Colonic mucosa (tissue), 4 donors: Measurements from ENCODE around the gene ALPG. TPM values are rescaled to one million over a fixed set of nuclear protein-coding genes. Genes with fewer than 3 reads are reported as not detected.
"Not testable (repeated sequence)": the region's sequence is repeated elsewhere in the genome, so short reads cannot be mapped to it uniquely, and the experiment has no call there.

ENCODE experiments used
- DNase-seq: peaks from one replicate; pipeline ENCODE4 v3.0.0-alpha.2; 2020
- H3K27ac ChIP-seq: fragments of 200-600 bp; one replicate; pipeline ENCODE4 v1.8.0; 2021
- H3K27me3 ChIP-seq: fragments of 200-600 bp; one replicate; pipeline ENCODE4 v1.8.0; 2021
- H3K36me3 ChIP-seq: fragments of 200-600 bp; one replicate; pipeline ENCODE4 v1.8.0; 2021
- H3K4me1 ChIP-seq: fragments of 200-600 bp; one replicate; pipeline ENCODE4 v1.8.0; 2021; ENCODE audit warnings: mild to moderate bottlenecking
- H3K4me3 ChIP-seq: fragments of 200-600 bp; one replicate; pipeline ENCODE4 v1.8.0; 2021
- H3K9ac ChIP-seq, 2 donors: one replicate each; pipeline ENCODE4 v1.7.0; 2013; ENCODE audit warnings: control low read depth in 2 of 2, low read depth in 2 of 2, low read length in 2 of 2
- H3K9me3 ChIP-seq: fragments of 200-600 bp; one replicate; pipeline ENCODE4 v1.8.0; 2021
- CTCF ChIP-seq: fragments of 200-600 bp; IDR thresholded peaks from one replicate; pipeline ENCODE4 v1.8.0; 2022; ENCODE audit warnings: antibody characterized with exemption, mild to moderate bottlenecking
- intact Hi-C: fragments of 100-400 bp; cut with DNase I; formaldehyde crosslinking; loops from one replicate; pipeline ENCODE4 v1.14.1; 2022
- total RNA-seq, 2 donors: library from RNA; stranded (reverse); fragmentation: NEBNext Ultra II Directional in 1 of 2; extraction: Animal tissue kit (Norgen Biotek cat#: 25700) in 1 of 2; gene quantifications; one replicate each; pipeline ENCODE4 v1.2.1, GENCODE V29; 2021
- donor health status: healthy.
- donor health status: DM: no; HTN: no; CAD: no.
- donor health status: DM: no; HTN: no; CAD: no.

ALPG gene
- total RNA-seq, result 1 to 10 TPM; 1.7 to 3.3 TPM

- no peaks in the 10 kb centered on the region for H3K9me3 ChIP-seq
- no peak within 1 kb of the TSS for H3K27ac ChIP-seq
- no peaks in the 10 kb centered on the region for H3K27me3 ChIP-seq
- no peaks in the 10 kb centered on the region for H3K36me3 ChIP-seq
- no peak within 1 kb of the TSS for H3K4me3 ChIP-seq
- DNase-seq, result peak; percentile 40
- intact Hi-C loops, result no loop called here
- no peak within 1 kb of the TSS for H3K9ac ChIP-seq
- H3K4me1 ChIP-seq, result no peaks in the 10 kb centered on the region
- TF ChIP-seq CTCF, result no peak
Measured at GRCh38 chr2:232406556-232407310, at the start of gene ALPG. TSS of gene ALPG (plus strand) at chr2:232406844. CDS start at chr2:232406895, 51 bp downstream.

DNA sequence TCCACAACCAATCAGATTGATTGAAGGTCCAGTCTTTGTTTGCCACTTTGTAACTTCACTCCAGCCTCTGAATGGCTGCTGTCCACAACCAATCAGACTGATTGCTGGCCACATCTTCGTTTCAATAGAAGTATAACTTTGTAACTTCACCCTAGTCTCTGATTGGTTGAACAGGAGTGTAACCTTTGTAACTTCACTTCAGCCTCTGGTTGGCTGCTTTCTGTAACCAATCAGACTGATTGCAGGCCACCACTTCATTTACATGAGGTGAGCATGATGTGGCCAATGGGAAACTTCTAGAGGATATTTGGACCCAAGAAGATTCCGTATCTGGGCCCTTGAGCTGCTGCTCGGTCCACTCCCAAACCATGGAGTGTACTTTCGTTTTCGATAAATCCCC lies 45.0 kb upstream of the ALPG start:
- Histone ChIP-seq H3K27ac (no peak overlapping the region), H3K9ac (no peak overlapping the region), H3K9me3 (no peaks in the 10 kb centered on the region), H3K4me3 (no peak overlapping the region), H3K27me3 (no peaks in the 10 kb centered on the region), H3K4me1 (no peaks in the 10 kb centered on the region), H3K36me3 (no peaks in the 10 kb centered on the region)
- intact Hi-C loops, result no loop called here
- TF ChIP-seq CTCF, result no peak
- no peak for DNase-seq

DNA sequence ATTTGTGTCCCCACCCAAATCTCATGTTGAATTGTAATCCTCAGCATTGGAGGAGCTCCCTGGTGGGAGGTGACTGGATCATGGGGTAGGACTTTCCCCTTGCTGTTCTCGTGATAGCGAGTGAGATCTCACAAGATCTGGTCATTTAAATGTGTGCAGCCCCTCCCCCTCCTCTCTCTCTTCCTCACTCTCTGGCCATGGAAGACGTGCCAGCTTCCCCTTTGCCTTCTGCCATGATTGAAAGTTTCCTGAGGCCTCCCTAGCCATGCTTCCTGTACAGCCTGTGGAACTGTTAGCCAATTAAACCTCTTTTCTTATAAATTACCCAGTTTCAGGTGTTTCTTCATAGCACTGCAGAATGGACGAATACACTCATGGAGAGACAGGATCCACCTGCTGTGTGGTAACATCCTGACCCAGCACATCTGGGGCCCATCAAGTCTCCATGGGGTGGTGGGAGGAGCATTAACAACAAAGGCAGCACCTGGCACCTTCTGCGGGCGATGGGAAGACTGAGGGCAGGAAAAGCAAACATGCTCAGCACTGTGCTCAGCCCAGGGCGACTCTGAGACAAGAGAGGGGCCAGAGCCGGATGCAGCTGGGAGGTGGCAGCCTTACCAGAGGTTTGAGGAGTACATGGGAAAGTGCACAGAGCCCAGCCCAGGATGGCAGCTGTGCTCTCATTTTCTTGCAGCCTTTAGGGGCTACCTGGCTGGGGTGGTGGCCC lies 44.3 kb upstream of the ALPG start:
- Histone ChIP-seq H3K27ac (no peak overlapping the region), H3K36me3 (no peaks in the 10 kb centered on the region), H3K9ac (no peak overlapping the region), H3K27me3 (no peaks in the 10 kb centered on the region), H3K9me3 (no peaks in the 10 kb centered on the region), H3K4me3 (no peak overlapping the region), H3K4me1 (no peaks in the 10 kb centered on the region)
- intact Hi-C loops, result no loop called here
- no peak for DNase-seq
- no peak for TF ChIP-seq CTCF

DNA sequence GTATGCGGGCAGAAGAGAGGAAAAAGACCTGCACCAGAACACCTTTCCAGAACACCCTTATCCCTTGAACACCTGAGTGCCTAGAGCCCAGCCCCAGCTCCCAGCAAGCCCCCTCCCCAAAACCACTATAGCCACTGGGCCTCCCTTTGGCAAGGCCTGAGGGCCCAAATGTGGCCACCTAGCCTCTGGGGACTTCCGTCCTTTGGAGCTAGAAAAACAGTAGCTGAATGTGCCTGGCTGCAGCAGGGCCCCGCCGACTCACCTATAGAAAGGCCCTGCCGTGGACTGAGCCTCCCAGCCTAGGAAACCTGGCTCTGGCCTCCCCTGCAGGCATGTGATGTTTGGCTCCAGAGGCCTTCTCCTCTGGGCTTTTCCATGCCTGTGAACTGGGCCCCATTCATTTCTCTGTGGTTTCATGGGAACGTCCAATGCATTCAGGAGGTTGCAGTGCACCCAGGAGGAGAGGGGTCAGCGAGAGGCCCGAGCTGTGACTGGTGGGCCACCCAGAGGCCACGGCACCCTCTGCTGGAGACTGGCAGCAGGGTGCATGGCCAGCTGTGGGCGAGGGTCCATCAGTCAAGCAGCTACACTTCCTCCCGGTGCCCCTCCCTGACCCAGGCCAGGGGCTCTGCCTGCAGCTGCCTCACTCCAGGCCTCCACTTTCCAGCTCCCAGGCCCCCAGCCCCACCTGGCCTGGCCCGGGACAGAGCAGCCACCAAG lies 43.4 kb upstream of the ALPG start:
- H3K27me3 ChIP-seq, H3K36me3 ChIP-seq, intact Hi-C loops, H3K4me1 ChIP-seq, H3K9me3 ChIP-seq, DNase-seq, H3K9ac ChIP-seq, H3K27ac ChIP-seq, H3K4me3 ChIP-seq: not testable (repeated sequence)

DNA sequence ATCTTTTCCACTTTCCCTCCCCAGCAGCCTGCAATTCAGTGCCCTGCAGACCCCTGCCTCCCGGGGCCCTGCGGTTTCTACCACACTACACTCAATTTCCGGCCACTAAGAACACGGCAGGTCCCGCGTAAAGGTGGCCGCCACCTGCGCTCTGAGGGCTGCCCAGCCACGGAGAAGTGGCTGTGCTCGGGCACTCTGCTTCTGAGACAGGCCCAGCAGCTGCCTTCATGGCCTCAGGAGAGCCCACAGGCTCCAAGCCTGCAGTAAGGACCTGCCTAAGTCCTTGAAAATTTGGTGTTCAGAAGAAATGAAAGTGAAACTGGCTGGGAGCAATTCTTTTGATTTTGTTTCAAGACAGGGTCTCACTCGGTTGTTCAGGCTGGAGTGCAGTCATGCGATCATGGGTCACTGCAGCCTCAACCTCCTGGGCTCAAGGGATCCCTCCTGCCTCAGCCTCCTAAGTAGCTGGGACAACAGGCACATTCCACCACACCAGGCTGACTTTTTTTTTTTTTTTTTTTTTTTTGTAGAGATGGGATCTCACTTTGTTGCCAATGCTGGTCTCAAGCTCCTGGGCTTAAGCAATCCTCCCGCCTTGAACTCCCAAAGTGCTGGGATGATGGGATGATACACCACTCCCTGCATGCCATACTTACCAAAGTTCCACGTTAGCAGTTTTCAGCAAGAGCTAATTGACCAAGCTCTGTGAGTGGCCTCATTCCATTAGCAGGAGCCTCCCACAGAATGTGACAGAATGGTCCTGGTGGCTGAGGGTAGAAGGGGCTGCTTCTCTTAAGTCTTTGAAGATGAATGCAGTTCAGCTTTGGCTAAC lies 42.6 kb upstream of the ALPG start:
- H3K9ac ChIP-seq, result no peak overlapping the region
- no peak overlapping the region for H3K4me3 ChIP-seq
- no peak overlapping the region for H3K27ac ChIP-seq
- TF ChIP-seq CTCF, result no peak
- H3K36me3 ChIP-seq, result no peaks in the 10 kb centered on the region
- no peaks in the 10 kb centered on the region for H3K4me1 ChIP-seq
- DNase-seq, result no peak
- no peaks in the 10 kb centered on the region for H3K27me3 ChIP-seq
- intact Hi-C loops, result no loop called here
- no peaks in the 10 kb centered on the region for H3K9me3 ChIP-seq

DNA sequence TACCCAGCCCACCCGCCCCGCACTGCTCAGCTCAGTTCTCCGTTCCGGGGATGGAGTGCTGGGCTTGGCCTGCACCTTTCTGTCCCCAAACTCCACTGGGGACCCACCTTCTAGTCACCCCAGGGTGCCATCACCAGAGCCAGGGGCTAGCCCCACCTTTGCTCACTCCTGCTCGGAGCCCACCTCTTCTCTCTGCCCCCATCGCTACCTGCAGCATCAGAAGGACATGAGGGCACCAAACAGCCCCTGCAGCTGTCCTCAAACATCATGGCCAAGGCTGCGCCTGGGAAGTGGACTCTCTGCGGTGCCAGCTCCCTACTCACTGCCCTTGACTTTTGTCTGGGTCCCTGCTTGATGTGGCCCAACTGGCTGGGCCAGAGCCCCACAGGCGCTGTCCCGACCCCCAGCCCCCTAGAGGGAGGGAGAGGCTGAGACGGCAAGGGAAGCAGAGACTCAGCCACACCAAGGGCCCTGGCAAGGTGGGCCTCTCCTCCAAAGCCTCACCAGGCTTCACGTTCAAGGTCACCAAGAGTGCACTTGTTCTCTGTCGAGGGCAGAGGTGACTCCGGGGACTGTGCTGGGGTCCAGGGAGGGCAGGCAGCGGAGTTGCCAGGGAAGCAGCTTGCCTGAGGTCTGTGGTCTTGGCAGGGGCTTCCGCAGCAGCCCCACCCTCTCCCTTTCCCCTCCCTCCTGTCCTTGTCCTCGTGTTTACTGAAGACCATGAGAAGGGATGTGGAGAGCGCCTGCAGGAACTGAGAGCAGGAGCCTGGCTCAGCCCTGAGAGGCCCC lies 41.6 kb upstream of the ALPG start:
- not testable (repeated sequence) for H3K27me3 ChIP-seq, H3K4me1 ChIP-seq, H3K36me3 ChIP-seq, H3K9me3 ChIP-seq, H3K27ac ChIP-seq, H3K4me3 ChIP-seq, H3K9ac ChIP-seq, DNase-seq
- intact Hi-C loops, result loop anchor here (5.0 kb wide), 1 partner anchor 72 kb away; no protein-coding TSS in a partner anchor
